ENCODE results near the gene BHLHA15. TPM values are rescaled to one million over a fixed set of nuclear protein-coding genes. Genes with fewer than 3 reads are reported as not detected.

Gene BHLHA15
- total RNA-seq, 4 donors from 2014 or later = 2.0 to 7.3 TPM; not detected in 2

DNA sequence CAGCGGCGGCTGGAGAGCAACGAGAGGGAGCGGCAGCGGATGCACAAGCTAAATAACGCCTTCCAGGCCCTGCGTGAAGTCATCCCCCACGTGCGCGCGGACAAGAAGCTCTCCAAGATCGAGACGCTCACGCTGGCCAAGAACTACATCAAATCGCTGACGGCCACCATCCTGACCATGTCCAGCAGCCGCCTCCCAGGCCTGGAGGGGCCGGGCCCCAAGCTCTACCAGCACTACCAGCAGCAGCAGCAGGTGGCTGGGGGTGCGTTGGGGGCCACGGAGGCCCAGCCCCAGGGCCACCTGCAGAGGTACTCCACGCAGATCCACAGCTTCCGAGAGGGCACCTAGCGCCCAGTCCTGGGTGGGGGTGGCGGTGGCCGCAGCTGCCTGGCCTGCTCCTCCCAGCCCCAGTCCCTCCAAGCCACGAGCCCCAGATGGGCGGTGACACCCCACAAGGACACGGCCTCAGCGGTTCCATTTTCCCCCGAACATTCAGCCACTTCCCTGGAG is 1.3 kb downstream of the BHLHA15 start:
- in situ Hi-C loops (cut with MboI; ENCODE audit: low pct_ligation_motif_present in 1 of 4, low pct_unique_long_range_greater_than_20kb in 1 of 4, low sequenced_read_pairs in 3 of 4) = no loop called here
- Histone ChIP-seq H3K4me3 (no peak overlapping the region), H3K9me3 (no peaks in the 10 kb centered on the region), H3K27ac (no peak overlapping the region), H3K36me3 (no peaks in the 10 kb centered on the region), H3K4me1 (peaks cover 0 to 10% (median 10%) of the 10 kb centered on the region in 4 donors), H3K27me3 (peaks cover 15% of the 10 kb centered on the region)
- WGBS, 2 donors (ENCODE audit: low coverage in 1 of 2) = 87 to 93% methylated on average over 3 to 22 of the region's 30 CpGs
- DNase-seq = no peak
- intact Hi-C loops (cut with DNase I; ENCODE audit: low total_unique reads) = no loop called here
- TF ChIP-seq, protein P1, sequence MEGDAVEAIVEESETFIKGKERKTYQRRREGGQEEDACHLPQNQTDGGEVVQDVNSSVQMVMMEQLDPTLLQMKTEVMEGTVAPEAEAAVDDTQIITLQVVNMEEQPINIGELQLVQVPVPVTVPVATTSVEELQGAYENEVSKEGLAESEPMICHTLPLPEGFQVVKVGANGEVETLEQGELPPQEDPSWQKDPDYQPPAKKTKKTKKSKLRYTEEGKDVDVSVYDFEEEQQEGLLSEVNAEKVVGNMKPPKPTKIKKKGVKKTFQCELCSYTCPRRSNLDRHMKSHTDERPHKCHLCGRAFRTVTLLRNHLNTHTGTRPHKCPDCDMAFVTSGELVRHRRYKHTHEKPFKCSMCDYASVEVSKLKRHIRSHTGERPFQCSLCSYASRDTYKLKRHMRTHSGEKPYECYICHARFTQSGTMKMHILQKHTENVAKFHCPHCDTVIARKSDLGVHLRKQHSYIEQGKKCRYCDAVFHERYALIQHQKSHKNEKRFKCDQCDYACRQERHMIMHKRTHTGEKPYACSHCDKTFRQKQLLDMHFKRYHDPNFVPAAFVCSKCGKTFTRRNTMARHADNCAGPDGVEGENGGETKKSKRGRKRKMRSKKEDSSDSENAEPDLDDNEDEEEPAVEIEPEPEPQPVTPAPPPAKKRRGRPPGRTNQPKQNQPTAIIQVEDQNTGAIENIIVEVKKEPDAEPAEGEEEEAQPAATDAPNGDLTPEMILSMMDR (IDR thresholded peaks at IDR 0.05) = no peak
- TF ChIP-seq POLR2AphosphoS5 (IDR thresholded peaks at IDR 0.05) (no peak), EP300 (IDR thresholded peaks at IDR 0.05; ENCODE audit: low read depth) (no peak), POLR2A (IDR thresholded peaks at IDR 0.05) (no peak)

DNA sequence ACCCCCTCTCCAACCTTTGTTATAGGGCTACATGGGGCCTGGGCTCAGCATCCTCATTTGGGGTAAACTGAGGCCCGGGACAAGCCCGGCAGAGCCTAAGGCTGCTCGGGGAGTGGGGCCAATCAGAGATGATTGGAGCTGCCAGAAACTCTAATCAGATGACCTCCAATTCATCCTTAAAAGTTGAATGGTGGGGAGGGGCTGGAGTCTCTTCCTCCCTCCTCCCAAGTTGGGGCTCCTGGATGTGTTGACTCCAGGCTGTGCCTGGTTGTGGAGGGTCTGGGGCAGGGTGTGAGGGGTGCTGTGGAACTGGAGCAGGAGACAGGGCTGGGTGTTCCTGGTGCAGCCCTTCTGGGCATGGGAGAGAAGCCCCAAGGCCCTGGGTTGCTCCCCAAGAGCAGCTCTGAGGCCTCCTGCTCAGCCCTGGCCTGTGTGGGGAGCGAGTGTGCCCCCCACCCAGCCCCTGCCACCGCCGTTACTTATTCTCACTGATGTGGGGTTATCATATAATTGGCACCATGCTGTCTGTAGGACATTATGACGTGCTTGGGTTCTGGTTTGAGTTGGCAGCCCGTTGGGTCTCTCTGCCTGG is 2.2 kb downstream of the BHLHA15 start:
- intact Hi-C loops (cut with DNase I; ENCODE audit: low total_unique reads) = no loop called here

DNA sequence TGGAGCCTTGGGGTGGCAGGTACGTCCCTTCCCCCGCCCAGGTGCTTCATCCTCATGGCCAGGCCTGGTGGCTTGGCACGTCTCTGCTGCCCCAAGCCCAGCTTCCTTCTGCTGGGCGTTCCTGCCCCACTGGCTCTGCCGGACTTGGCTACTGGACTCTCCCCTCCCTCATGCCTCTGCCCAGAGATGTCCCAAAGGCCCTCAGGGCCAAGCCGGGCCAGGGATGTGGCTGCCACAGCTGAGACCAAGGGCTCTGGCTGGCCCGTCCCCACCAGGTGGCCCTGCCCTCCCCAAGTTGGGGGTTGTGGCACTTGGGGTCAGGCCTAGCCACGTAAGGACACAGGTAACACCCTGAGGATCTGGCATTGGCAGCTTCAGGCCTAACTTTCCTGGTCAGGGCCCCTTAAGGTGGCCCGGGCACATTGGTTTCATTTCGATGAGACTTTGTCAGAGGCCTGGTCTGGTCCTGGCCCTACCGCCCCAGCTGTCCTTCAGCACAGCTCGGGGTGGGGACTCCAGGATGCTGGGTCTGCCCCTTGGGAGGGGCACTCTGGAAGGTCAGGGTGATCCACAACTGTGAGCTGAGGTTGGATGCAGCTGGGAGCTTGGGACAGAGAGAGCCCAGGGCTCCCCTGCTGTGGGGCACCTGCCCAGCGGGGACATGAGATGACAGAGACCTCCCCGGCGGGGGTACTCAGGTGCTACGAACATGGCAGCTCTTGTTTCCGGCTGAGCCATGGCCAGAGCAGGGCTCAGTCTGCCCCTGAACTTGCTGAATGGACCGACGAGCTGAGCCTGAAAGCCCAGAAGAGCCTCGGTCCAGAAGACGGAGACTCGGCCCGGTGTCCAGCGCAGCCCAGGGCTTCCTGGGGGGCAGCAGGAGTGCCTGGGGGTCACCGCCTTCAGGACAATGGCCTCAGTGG is 2.9 kb downstream of the BHLHA15 start:
- Histone ChIP-seq H3K4me1 (peaks cover 0 to 10% (median 10%) of the 10 kb centered on the region in 4 donors), H3K27me3 (peaks cover 15% of the 10 kb centered on the region), H3K27ac (no peak overlapping the region), H3K4me3 (no peak overlapping the region), H3K9me3 (no peaks in the 10 kb centered on the region), H3K36me3 (no peaks in the 10 kb centered on the region)
- WGBS, 2 donors (ENCODE audit: low coverage in 1 of 2) = 79% methylated on average over 8 of the region's 25 CpGs; no CpG with 5 or more reads in 1 of the 2 donors
- intact Hi-C loops (cut with DNase I; ENCODE audit: low total_unique reads) = no loop called here
- in situ Hi-C loops (cut with MboI; ENCODE audit: low pct_ligation_motif_present in 1 of 4, low pct_unique_long_range_greater_than_20kb in 1 of 4, low sequenced_read_pairs in 3 of 4) = no loop called here
- TF ChIP-seq, protein P1 (IDR thresholded peaks at IDR 0.05) = no peak
- TF ChIP-seq POLR2A (IDR thresholded peaks at IDR 0.05) (no peak), EP300 (IDR thresholded peaks at IDR 0.05; ENCODE audit: low read depth) (no peak), POLR2AphosphoS5 (IDR thresholded peaks at IDR 0.05) (no peak)
- DNase-seq = no peak

More for the DNA sequence above, 2.2 kb downstream of the BHLHA15 start:
- Histone ChIP-seq H3K9me3 (no peaks in the 10 kb centered on the region), H3K27ac (no peak overlapping the region), H3K4me3 (no peak overlapping the region), H3K36me3 (no peaks in the 10 kb centered on the region), H3K27me3 (peaks cover 15% of the 10 kb centered on the region), H3K4me1 (peaks cover 0 to 10% (median 10%) of the 10 kb centered on the region in 4 donors)
- WGBS, 2 donors (ENCODE audit: low coverage in 1 of 2) = 73 to 88% methylated on average over 2 to 8 of the region's 8 CpGs
- in situ Hi-C loops (cut with MboI; ENCODE audit: low pct_ligation_motif_present in 1 of 4, low pct_unique_long_range_greater_than_20kb in 1 of 4, low sequenced_read_pairs in 3 of 4) = no loop called here
- no peak for DNase-seq
- no peak for TF ChIP-seq EP300 (IDR thresholded peaks at IDR 0.05; ENCODE audit: low read depth)
- no peak for TF ChIP-seq POLR2AphosphoS5 (IDR thresholded peaks at IDR 0.05)
- no peak for TF ChIP-seq POLR2A (IDR thresholded peaks at IDR 0.05)
- TF ChIP-seq, protein P1 (IDR thresholded peaks at IDR 0.05) = no peak

DNA sequence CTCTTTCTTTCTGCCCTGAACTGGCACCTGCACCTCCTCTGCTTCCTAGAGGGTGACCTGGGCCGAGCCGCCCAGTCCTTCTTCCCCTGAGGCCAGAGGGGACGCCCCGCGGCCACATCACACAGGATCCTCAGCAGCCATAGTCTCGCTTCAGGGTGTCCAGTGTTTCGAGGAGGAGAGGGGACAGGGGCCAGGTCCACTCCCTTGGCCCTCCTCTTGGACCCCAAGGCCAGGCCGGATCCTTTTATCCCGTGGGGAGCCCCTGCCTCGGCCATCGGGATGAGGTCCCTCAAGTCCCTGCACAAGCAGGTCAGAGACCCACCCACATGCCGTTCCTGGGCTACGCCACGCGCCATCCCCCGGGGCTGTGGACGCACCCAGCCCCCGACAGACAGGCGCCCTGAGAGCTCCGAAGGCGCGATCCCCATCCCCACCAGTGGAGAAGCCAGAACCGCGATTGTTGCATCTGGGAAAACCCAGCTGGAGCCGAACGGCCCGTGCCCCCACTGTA is 3.6 kb downstream of the BHLHA15 start:
- H3K9me3 ChIP-seq = no peaks in the 10 kb centered on the region
- intact Hi-C loops (cut with DNase I; ENCODE audit: low total_unique reads) (no loop called here), in situ Hi-C loops (cut with MboI; ENCODE audit: low pct_ligation_motif_present in 1 of 4, low pct_unique_long_range_greater_than_20kb in 1 of 4, low sequenced_read_pairs in 3 of 4) (no loop called here)
- no peaks in the 10 kb centered on the region for H3K36me3 ChIP-seq
- no peak overlapping the region for H3K27ac ChIP-seq
- no peak for DNase-seq
- WGBS, 2 donors (ENCODE audit: low coverage in 1 of 2) = 97% methylated on average over 5 to 20 of the region's 27 CpGs
- no peak overlapping the region for H3K4me3 ChIP-seq
- TF ChIP-seq POLR2A (IDR thresholded peaks at IDR 0.05) (no peak), POLR2AphosphoS5 (IDR thresholded peaks at IDR 0.05) (no peak), EP300 (IDR thresholded peaks at IDR 0.05; ENCODE audit: low read depth) (no peak)
- TF ChIP-seq, protein P1 (IDR thresholded peaks at IDR 0.05) = no peak
- peaks cover 0 to 10% (median 10%) of the 10 kb centered on the region in 4 donors for H3K4me1 ChIP-seq
- peaks cover 15% of the 10 kb centered on the region for H3K27me3 ChIP-seq

Data from transverse colon (tissue), 4 donors.